ENCODE measurements around the gene CCDC40. TPM values are rescaled to one million over a fixed set of nuclear protein-coding genes. Genes with fewer than 3 reads are reported as not detected.
A peak's percentile ranks its signal among the peaks of the same experiment; 100 is the strongest.

CCDC40 gene
- total RNA-seq, 4 donors from 2014 or later: 6.7 to 17.3 (median 9.4) TPM

GRCh38 chr17:80104956-80105375 lies 68.5 kb downstream of the CCDC40 start:
- Histone ChIP-seq H3K4me3 (replicated peaks in 1 of 3) (no peak overlapping the region), H3K9me3 (no peaks in the 10 kb centered on the region), H3K27ac (no peak overlapping the region), H3K27me3 (no peaks in the 10 kb centered on the region), H3K4me1 (peaks cover 10 to 20% of the 10 kb centered on the region in 2 donors), H3K36me3 (no peaks in the 10 kb centered on the region)
- intact Hi-C loops (cut with DNase I): loop anchor here (5.0 kb wide), 2 partner anchors 37 to 98 kb away; no protein-coding TSS in a partner anchor
- WGBS, 2 donors: 87 to 90% methylated on average over 14 to 16 of the region's 18 CpGs
- TF ChIP-seq CTCF (IDR thresholded peaks at IDR 0.05) (no peak), POLR2A (IDR thresholded peaks at IDR 0.05) (no peak)
- DNase-seq: peak in 1 of 2 donors; percentile 1

GRCh38 chr17:80105762-80106161 lies 69.3 kb downstream of the CCDC40 start:
- no peak overlapping the region for H3K4me3 ChIP-seq (replicated peaks in 1 of 3)
- no peaks in the 10 kb centered on the region for H3K27me3 ChIP-seq
- H3K4me1 ChIP-seq: peaks cover 7 to 20% of the 10 kb centered on the region in 2 donors
- intact Hi-C loops (cut with DNase I): loop anchor here (5.0 kb wide), 1 partner anchor 37 kb away; no protein-coding TSS in a partner anchor
- no peak overlapping the region for H3K27ac ChIP-seq
- H3K36me3 ChIP-seq: no peaks in the 10 kb centered on the region
- H3K9me3 ChIP-seq: no peaks in the 10 kb centered on the region
- WGBS, 2 donors: 59 to 64% methylated on average over 20 to 28 of the region's 29 CpGs
- peak in 1 of 2 donors; percentile 2 for DNase-seq
- TF ChIP-seq CTCF (IDR thresholded peaks at IDR 0.05) (no peak), POLR2A (IDR thresholded peaks at IDR 0.05) (no peak)

- H3K36me3 ChIP-seq: no peaks in the 10 kb centered on the region
- DNase-seq: peak in 1 of 2 donors; percentile 1
- H3K27ac ChIP-seq: no peak overlapping the region
- no peaks in the 10 kb centered on the region for H3K27me3 ChIP-seq
- H3K4me1 ChIP-seq: peaks cover 7 to 20% of the 10 kb centered on the region in 2 donors
- no peak overlapping the region for H3K4me3 ChIP-seq (replicated peaks in 1 of 3)
- 81 to 87% methylated on average over 9 of the region's 10 CpGs for WGBS, 2 donors
- intact Hi-C loops (cut with DNase I): loop anchor here (5.0 kb wide), 1 partner anchor 36 kb away; no protein-coding TSS in a partner anchor
- TF ChIP-seq POLR2A (IDR thresholded peaks at IDR 0.05) (no peak), CTCF (IDR thresholded peaks at IDR 0.05) (no peak)
- H3K9me3 ChIP-seq: no peaks in the 10 kb centered on the region
These were observed 69.7 kb downstream of the CCDC40 start for GRCh38 chr17:80106176-80106575.

GRCh38 chr17:80106751-80107150 lies 70.3 kb downstream of the CCDC40 start:
- no peaks in the 10 kb centered on the region for H3K27me3 ChIP-seq
- intact Hi-C loops (cut with DNase I): loop anchor here (5.0 kb wide), 1 partner anchor 36 kb away; no protein-coding TSS in a partner anchor
- H3K4me3 ChIP-seq (replicated peaks in 1 of 3): no peak overlapping the region
- 79 to 80% methylated on average over 12 of the region's 12 CpGs for WGBS, 2 donors
- H3K9me3 ChIP-seq: no peaks in the 10 kb centered on the region
- TF ChIP-seq CTCF (IDR thresholded peaks at IDR 0.05): no peak
- TF ChIP-seq POLR2A (IDR thresholded peaks at IDR 0.05): no peak
- no peak overlapping the region for H3K27ac ChIP-seq
- H3K4me1 ChIP-seq: peaks cover 7 to 20% of the 10 kb centered on the region in 2 donors
- DNase-seq: no peak
- no peaks in the 10 kb centered on the region for H3K36me3 ChIP-seq

- H3K36me3 ChIP-seq: no peaks in the 10 kb centered on the region
- H3K9me3 ChIP-seq: no peaks in the 10 kb centered on the region
- TF ChIP-seq CTCF (IDR thresholded peaks at IDR 0.05) (no peak), POLR2A (IDR thresholded peaks at IDR 0.05) (no peak)
- intact Hi-C loops (cut with DNase I): loop anchor here (5.0 kb wide), 1 partner anchor 35 kb away; no protein-coding TSS in a partner anchor
- no peaks in the 10 kb centered on the region for H3K27me3 ChIP-seq
- peak in 1 of 2 donors; percentile 1 for DNase-seq
- H3K4me3 ChIP-seq (replicated peaks in 1 of 3): no peak overlapping the region
- H3K27ac ChIP-seq: no peak overlapping the region
- 88 to 100% methylated on average over 1 to 38 of the region's 46 CpGs for WGBS, 2 donors
- H3K4me1 ChIP-seq: peaks cover under 1 to 13% of the 10 kb centered on the region in 2 donors
These were observed 71.0 kb downstream of the CCDC40 start for GRCh38 chr17:80107231-80108021.

Data from thyroid gland (tissue), 4 donors.